Measurements from ENCODE around the gene TRNP1. TPM values are rescaled to one million over a fixed set of nuclear protein-coding genes. Genes with fewer than 3 reads are reported as not detected.
A peak's percentile ranks its signal among the peaks of the same experiment; 100 is the strongest.

Gene TRNP1
- polyA plus RNA-seq, 3 donors: 0.55 to 2.8 (median 0.92) TPM

- H3K27me3 Mint-ChIP-seq (ENCODE audit: low read depth in 3 of 3): peaks cover under 1 to 11% (median 2%) of the 10 kb centered on the region in 3 donors
- no peak overlapping the region for H3K4me3 ChIP-seq (replicated peaks in 1 of 3; ENCODE audit: low read depth in 2 of 3, low read length in 3 of 3)
- intact Hi-C loops (cut with micrococcal nuclease): loop anchor here in 1 of 2 donors (5.0 kb wide), 1 partner anchor 36 kb away; no protein-coding TSS in a partner anchor
- 98% methylated on average over 5 of the region's 7 CpGs for WGBS (ENCODE audit: insufficient coverage)
- H3K27ac ChIP-seq (ENCODE audit: low read depth in 1 of 2, low read length in 2 of 2): no peak overlapping the region
- no peaks in the 10 kb centered on the region for H4K20me1 ChIP-seq (ENCODE audit: insufficient read depth, low read length)
- H3K79me2 ChIP-seq (ENCODE audit: insufficient read depth, low read length): no peaks in the 10 kb centered on the region
- no peaks in the 10 kb centered on the region for H3K36me3 ChIP-seq (replicated peaks in 1 of 2; ENCODE audit: control insufficient read depth in 1 of 2, insufficient read depth in 2 of 2, low read length in 2 of 2)
- no peak overlapping the region for H3K9ac ChIP-seq (ENCODE audit: insufficient read depth, low read length, poor library complexity, severe bottlenecking)
- no peaks in the 10 kb centered on the region for H3K36me3 Mint-ChIP-seq
- no peaks in the 10 kb centered on the region for H3K27me3 ChIP-seq (ENCODE audit: control insufficient read depth in 2 of 2, insufficient read depth in 2 of 2, low read length in 2 of 2)
- H3K4me1 ChIP-seq (ENCODE audit: control insufficient read depth in 1 of 2, insufficient read depth in 2 of 2, low read length in 2 of 2): peaks cover 14 to 18% of the 10 kb centered on the region in 2 donors
- H3K27ac Mint-ChIP-seq: peak overlapping the region in 3 of 7 donors; percentile 18 to 46 (median 25)
- TF ChIP-seq CTCF (IDR thresholded peaks at IDR 0.05): no peak
- H3K4me1 Mint-ChIP-seq: peaks cover 16% of the 10 kb centered on the region
- no peak overlapping the region for H2AFZ ChIP-seq (ENCODE audit: insufficient read depth, low read depth, low read length, poor library complexity, severe bottlenecking)
- H3K9me3 Mint-ChIP-seq: no peaks in the 10 kb centered on the region
- no peak overlapping the region for H3K4me3 Mint-ChIP-seq
- no peak for DNase-seq
- no peak overlapping the region for H3K4me2 ChIP-seq (replicated peaks; ENCODE audit: extremely low read depth, low read length, poor library complexity, severe bottlenecking)
- no peaks in the 10 kb centered on the region for H3K9me3 ChIP-seq (replicated peaks in 1 of 2; ENCODE audit: control insufficient read depth in 1 of 2, insufficient read depth in 1 of 2, low read length in 2 of 2)
Observed at GRCh38 chr1:27033043-27033746, 39.7 kb downstream of the TRNP1 start.

DNA sequence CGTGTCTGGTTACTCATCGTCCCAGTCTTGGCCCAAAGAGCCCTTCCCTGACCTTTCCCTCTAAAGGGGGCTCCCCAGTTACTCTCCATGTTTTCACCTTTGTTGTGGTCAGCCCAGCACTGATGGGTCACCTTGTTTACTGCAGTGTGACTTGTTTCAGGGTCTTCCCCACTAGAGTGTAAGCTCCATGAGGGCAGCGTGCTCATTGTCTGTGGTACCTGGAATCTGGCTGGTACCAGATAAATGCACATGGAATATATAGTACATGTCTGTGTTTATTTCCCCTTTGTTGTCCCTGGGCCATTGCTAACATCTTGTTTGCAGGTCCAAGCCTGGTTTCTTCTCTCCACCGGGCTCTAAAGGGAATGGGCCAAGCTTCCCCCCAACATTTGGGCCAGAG is 41.9 kb downstream of the TRNP1 start:
- Histone ChIP-seq H3K27ac (ENCODE audit: low read depth in 1 of 2, low read length in 2 of 2) (no peak overlapping the region), H3K27me3 (ENCODE audit: control insufficient read depth in 2 of 2, insufficient read depth in 2 of 2, low read length in 2 of 2) (no peaks in the 10 kb centered on the region), H4K20me1 (ENCODE audit: insufficient read depth, low read length) (no peaks in the 10 kb centered on the region), H3K36me3 (replicated peaks in 1 of 2; ENCODE audit: control insufficient read depth in 1 of 2, insufficient read depth in 2 of 2, low read length in 2 of 2) (no peaks in the 10 kb centered on the region), H3K4me3 (replicated peaks in 1 of 3; ENCODE audit: low read depth in 2 of 3, low read length in 3 of 3) (no peak overlapping the region), H2AFZ (ENCODE audit: insufficient read depth, low read depth, low read length, poor library complexity, severe bottlenecking) (no peak overlapping the region), H3K4me2 (replicated peaks; ENCODE audit: extremely low read depth, low read length, poor library complexity, severe bottlenecking) (no peak overlapping the region), H3K9me3 (replicated peaks in 1 of 2; ENCODE audit: control insufficient read depth in 1 of 2, insufficient read depth in 1 of 2, low read length in 2 of 2) (no peaks in the 10 kb centered on the region), H3K9ac (ENCODE audit: insufficient read depth, low read length, poor library complexity, severe bottlenecking) (no peak overlapping the region), H3K4me1 (ENCODE audit: control insufficient read depth in 1 of 2, insufficient read depth in 2 of 2, low read length in 2 of 2) (peaks cover 14 to 19% of the 10 kb centered on the region in 2 donors), H3K79me2 (ENCODE audit: insufficient read depth, low read length) (no peaks in the 10 kb centered on the region)
- no peaks in the 10 kb centered on the region for H3K9me3 Mint-ChIP-seq
- H3K27ac Mint-ChIP-seq: no peak overlapping the region
- peaks cover 1 to 9% (median 2%) of the 10 kb centered on the region in 3 donors for H3K27me3 Mint-ChIP-seq (ENCODE audit: low read depth in 3 of 3)
- H3K36me3 Mint-ChIP-seq: no peaks in the 10 kb centered on the region
- 100% methylated on average over 1 of the region's 4 CpGs for WGBS (ENCODE audit: insufficient coverage)
- intact Hi-C loops (cut with micrococcal nuclease): no loop called here
- H3K4me1 Mint-ChIP-seq: peaks cover 17% of the 10 kb centered on the region
- no peak for TF ChIP-seq CTCF (IDR thresholded peaks at IDR 0.05)
- no peak overlapping the region for H3K4me3 Mint-ChIP-seq
- no peak for DNase-seq
